ENCODE measurements around the gene CFAP61.

Gene CFAP61

GRCh38 chr20:20295621-20296498 lies 243.5 kb downstream of the CFAP61 start:
- DNase-seq, result no peak

GRCh38 chr20:20297181-20297580 lies 244.8 kb downstream of the CFAP61 start:
- no peak for DNase-seq

GRCh38 chr20:20297752-20298151 lies 245.4 kb downstream of the CFAP61 start:
- no peak for DNase-seq

GRCh38 chr20:20299904-20300303 lies 247.6 kb downstream of the CFAP61 start:
- no peak for DNase-seq

- no peak for DNase-seq
Observed at GRCh38 chr20:20303320-20303719, 251.0 kb downstream of the CFAP61 start.

- DNase-seq, result no peak
Observed at GRCh38 chr20:20303742-20304141, 251.4 kb downstream of the CFAP61 start.

- DNase-seq, result no peak
Observed at GRCh38 chr20:20304942-20305341, 252.6 kb downstream of the CFAP61 start.

- DNase-seq, result no peak
Observed at GRCh38 chr20:20312562-20312961, 260.2 kb downstream of the CFAP61 start.

GRCh38 chr20:20317195-20317594 lies 264.9 kb downstream of the CFAP61 start:
- no peak for DNase-seq

- DNase-seq, result no peak
Observed at GRCh38 chr20:20317621-20318364, 265.5 kb downstream of the CFAP61 start.

GRCh38 chr20:20318365-20319161 lies 266.2 kb downstream of the CFAP61 start:
- no peak for DNase-seq

- DNase-seq, result no peak
Observed at GRCh38 chr20:20321134-20321533, 268.8 kb downstream of the CFAP61 start.

GRCh38 chr20:20321917-20322316 lies 269.6 kb downstream of the CFAP61 start:
- no peak for DNase-seq

- no peak for DNase-seq
Observed at GRCh38 chr20:20322912-20323311, 270.6 kb downstream of the CFAP61 start.

GRCh38 chr20:20327746-20328145 lies 275.4 kb downstream of the CFAP61 start:
- no peak for DNase-seq

GRCh38 chr20:20329564-20329963 lies 277.2 kb downstream of the CFAP61 start:
- no peak for DNase-seq

- no peak for DNase-seq
Observed at GRCh38 chr20:20331156-20331555, 278.8 kb downstream of the CFAP61 start.

- DNase-seq, result no peak
Observed at GRCh38 chr20:20331817-20332216, 279.5 kb downstream of the CFAP61 start.

GRCh38 chr20:20333866-20334265 lies 281.5 kb downstream of the CFAP61 start:
- no peak for DNase-seq

- no peak for DNase-seq
Observed at GRCh38 chr20:20334489-20334888, 282.2 kb downstream of the CFAP61 start.

- no peak for DNase-seq
Observed at GRCh38 chr20:20338133-20338730, 285.9 kb downstream of the CFAP61 start.

GRCh38 chr20:20340443-20340842 lies 288.1 kb downstream of the CFAP61 start:
- DNase-seq, result no peak

GRCh38 chr20:20341371-20341770 lies 289.0 kb downstream of the CFAP61 start:
- no peak for DNase-seq

Measured in right forelimb (tissue), 1 donor.